GM12801 (cell line): Measurements from ENCODE around the gene AFF1.

ENCODE experiments used
- CTCF ChIP-seq: IDR thresholded peaks from one replicate; pipeline ENCODE4 v1.5.1; 2011; ENCODE audit warnings: control low read depth; ENCODE audit not compliant: insufficient read length; ENCODE audit errors: extremely low read depth

AFF1 gene

GRCh38 chr4:86938771-86939520 lies 4.1 kb downstream of the AFF1 start:
- no peak for TF ChIP-seq CTCF

- TF ChIP-seq CTCF, result no peak
Measured at GRCh38 chr4:86939729-86940575, 5.1 kb downstream of the AFF1 start.

- no peak for TF ChIP-seq CTCF
Measured at GRCh38 chr4:86940920-86941460, 6.2 kb downstream of the AFF1 start.

GRCh38 chr4:86942185-86942666 lies 7.4 kb downstream of the AFF1 start:
- TF ChIP-seq CTCF, result no peak

GRCh38 chr4:86944964-86945781 lies 10.4 kb downstream of the AFF1 start:
- no peak for TF ChIP-seq CTCF

GRCh38 chr4:86946868-86947500 lies 12.2 kb downstream of the AFF1 start:
- no peak for TF ChIP-seq CTCF
